Neural progenitor cell (in vitro differentiated cells): ENCODE data around the gene CLDN18. TPM values are rescaled to one million over a fixed set of nuclear protein-coding genes. Genes with fewer than 3 reads are reported as not detected.

ENCODE experiments used
- DNase-seq: peaks from one replicate; pipeline ENCODE4 v3.0.0-alpha.2; 2016; ENCODE audit warnings: low spot score
- H2AFZ ChIP-seq: fragments of 200-600 bp; sonication (generic); replicated peaks from 2 replicates; pipeline ENCODE4 v1.6.1; 2016; ENCODE audit warnings: antibody characterized with exemption
- H3F3A ChIP-seq: fragments of 200-600 bp; sonication (generic); 2 replicates; pipeline ENCODE4 v1.6.1; 2016; ENCODE audit warnings: antibody characterized with exemption, low read depth
- H3K27ac ChIP-seq: fragments of 200-600 bp; sonication (generic); 2 replicates; pipeline ENCODE4 v1.5.1; 2016; ENCODE audit warnings: mild to moderate bottlenecking
- H3K27me3 ChIP-seq: fragments of 200-600 bp; sonication (generic); 2 replicates; pipeline ENCODE4 v1.6.1; 2016; ENCODE audit warnings: mild to moderate bottlenecking, moderate library complexity
- H3K36me3 ChIP-seq: fragments of 200-600 bp; sonication (generic); 2 replicates; pipeline ENCODE4 v1.5.1; 2016
- H3K4me1 ChIP-seq: fragments of 200-600 bp; sonication (generic); 2 replicates; pipeline ENCODE4 v1.6.1; 2016; ENCODE audit warnings: mixed run types
- H3K4me2 ChIP-seq: fragments of 200-600 bp; sonication (generic); 2 replicates; pipeline ENCODE4 v1.6.1; 2016
- H3K4me3 ChIP-seq: fragments of 200-600 bp; sonication (generic); 2 replicates; pipeline ENCODE4 v1.5.1; 2016
- H3K79me2 ChIP-seq: fragments of 200-600 bp; sonication (generic); 2 replicates; pipeline ENCODE4 v1.6.1; 2016; ENCODE audit warnings: low read depth
- H3K9ac ChIP-seq: fragments of 200-600 bp; sonication (generic); 2 replicates; pipeline ENCODE4 v1.6.1; 2016
- H3K9me3 ChIP-seq: fragments of 200-600 bp; sonication (generic); 2 replicates; pipeline ENCODE4 v1.5.1; 2016; ENCODE audit warnings: low read depth
- H4K20me1 ChIP-seq: fragments of 200-600 bp; sonication (generic); 2 replicates; pipeline ENCODE4 v1.6.1; 2016; ENCODE audit warnings: low read depth
- H3K27ac Mint-ChIP-seq: 3 replicates; pipeline ENCODE4 v1.8.0; 2021; ENCODE audit warnings: mixed read lengths
- H3K27me3 Mint-ChIP-seq: 2 replicates; pipeline ENCODE4 v1.8.0; 2022; ENCODE audit warnings: low read depth, mild to moderate bottlenecking, inconsistent platforms, moderate library complexity, mixed read lengths; ENCODE audit not compliant: insufficient read depth
- H3K36me3 Mint-ChIP-seq: 3 replicates; pipeline ENCODE4 v1.8.0; 2021; ENCODE audit warnings: mixed read lengths
- H3K4me1 Mint-ChIP-seq: 3 replicates; pipeline ENCODE4 v1.8.0; 2021; ENCODE audit warnings: mixed read lengths
- H3K4me3 Mint-ChIP-seq: 3 replicates; pipeline ENCODE4 v1.8.0; 2021; ENCODE audit warnings: mild to moderate bottlenecking, moderate library complexity, mixed read lengths
- H3K9me3 Mint-ChIP-seq: 3 replicates; pipeline ENCODE4 v1.8.0; 2020; ENCODE audit warnings: mixed read lengths
- EZH2 ChIP-seq: fragments of 200-600 bp; sonication (generic); IDR thresholded peaks from 2 replicates; pipeline ENCODE4 v1.6.1; 2017; ENCODE audit warnings: antibody characterized with exemption, mild to moderate bottlenecking, moderate library complexity
- EZH2phosphoT487 ChIP-seq: fragments of 200-600 bp; sonication (generic); IDR thresholded peaks from 2 replicates; pipeline ENCODE4 v1.6.1; 2017; ENCODE audit warnings: antibody characterized with exemption
- total RNA-seq: library from RNA; depleted of rRNA; stranded (reverse); fragments of >200 nt; gene quantifications from 2 replicates; pipeline ENCODE4 v1.2.3, GENCODE V29; 2015; ENCODE audit warnings: low replicate concordance
- TF ChIP-seq, protein P1 (sequence below): fragments of 200-600 bp; sonication (generic); IDR thresholded peaks from 2 replicates; pipeline ENCODE4 v1.5.1; 2017; ENCODE audit warnings: antibody characterized with exemption, mild to moderate bottlenecking

CLDN18 gene
- total RNA-seq = not detected in 2 replicates

DNA sequence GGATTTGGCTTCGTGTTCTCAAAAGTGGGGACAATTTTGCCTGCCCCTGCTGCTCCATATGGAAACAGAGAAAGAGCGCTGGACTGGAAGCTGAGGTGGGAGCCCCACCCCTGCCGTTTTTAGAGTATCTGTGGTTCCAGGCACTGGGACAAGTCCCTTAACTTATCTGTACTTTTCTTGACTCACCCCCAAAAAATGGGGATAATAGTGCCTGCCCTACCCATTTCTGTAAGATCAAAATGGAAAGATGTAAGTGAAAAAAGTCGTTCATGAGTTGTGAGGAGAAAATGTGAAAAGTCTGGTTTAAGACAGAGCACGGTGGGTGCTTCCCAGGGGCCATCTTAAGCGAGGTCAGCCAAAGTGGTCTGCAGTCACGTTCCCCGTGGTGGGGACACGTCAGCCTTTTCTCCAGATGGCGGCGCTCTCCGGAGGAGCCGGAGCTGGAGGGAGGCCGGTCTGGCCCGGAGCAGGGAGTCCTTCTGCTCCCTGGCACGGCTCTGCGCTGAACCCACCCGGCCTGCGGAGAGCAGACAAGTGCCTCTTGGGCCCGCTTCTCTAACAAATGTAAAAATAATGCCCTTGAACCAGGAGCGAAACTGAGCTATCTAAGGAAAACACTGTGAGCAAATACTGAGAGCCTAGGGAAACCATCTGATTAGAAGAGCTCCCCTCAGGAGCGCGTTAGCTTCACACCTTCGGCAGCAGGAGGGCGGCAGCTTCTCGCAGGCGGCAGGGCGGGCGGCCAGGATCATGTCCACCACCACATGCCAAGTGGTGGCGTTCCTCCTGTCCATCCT lies at the start of gene CLDN18:
CLDN18 (plus strand) TSS at position 690 of the 797 bp plus-strand sequence; CDS start at position 751, 61 bp downstream.
- no peak for TF ChIP-seq EZH2
- TF ChIP-seq, protein P1, sequence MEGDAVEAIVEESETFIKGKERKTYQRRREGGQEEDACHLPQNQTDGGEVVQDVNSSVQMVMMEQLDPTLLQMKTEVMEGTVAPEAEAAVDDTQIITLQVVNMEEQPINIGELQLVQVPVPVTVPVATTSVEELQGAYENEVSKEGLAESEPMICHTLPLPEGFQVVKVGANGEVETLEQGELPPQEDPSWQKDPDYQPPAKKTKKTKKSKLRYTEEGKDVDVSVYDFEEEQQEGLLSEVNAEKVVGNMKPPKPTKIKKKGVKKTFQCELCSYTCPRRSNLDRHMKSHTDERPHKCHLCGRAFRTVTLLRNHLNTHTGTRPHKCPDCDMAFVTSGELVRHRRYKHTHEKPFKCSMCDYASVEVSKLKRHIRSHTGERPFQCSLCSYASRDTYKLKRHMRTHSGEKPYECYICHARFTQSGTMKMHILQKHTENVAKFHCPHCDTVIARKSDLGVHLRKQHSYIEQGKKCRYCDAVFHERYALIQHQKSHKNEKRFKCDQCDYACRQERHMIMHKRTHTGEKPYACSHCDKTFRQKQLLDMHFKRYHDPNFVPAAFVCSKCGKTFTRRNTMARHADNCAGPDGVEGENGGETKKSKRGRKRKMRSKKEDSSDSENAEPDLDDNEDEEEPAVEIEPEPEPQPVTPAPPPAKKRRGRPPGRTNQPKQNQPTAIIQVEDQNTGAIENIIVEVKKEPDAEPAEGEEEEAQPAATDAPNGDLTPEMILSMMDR = no peak
- TF ChIP-seq EZH2phosphoT487 = no peak
- Histone ChIP-seq H4K20me1 (no peaks in the 10 kb centered on the region), H3K79me2 (no peaks in the 10 kb centered on the region), H3K4me1 (no peaks in the 10 kb centered on the region), H3F3A (no peaks in the 10 kb centered on the region), H3K4me3 (no peak within 1 kb of the TSS), H3K4me2 (no peak within 1 kb of the TSS), H3K27me3 (no peaks in the 10 kb centered on the region), H3K9ac (no peak within 1 kb of the TSS), H3K27ac (no peak within 1 kb of the TSS), H3K9me3 (no peaks in the 10 kb centered on the region), H3K36me3 (no peaks in the 10 kb centered on the region), H2AFZ (no peak within 1 kb of the TSS)
- no peak within 1 kb of the TSS for H3K4me3 Mint-ChIP-seq
- H3K27ac Mint-ChIP-seq = no peak within 1 kb of the TSS
- no peaks in the 10 kb centered on the region for H3K9me3 Mint-ChIP-seq
- peaks cover 3% of the 10 kb centered on the region for H3K27me3 Mint-ChIP-seq
- peaks cover 16% of the 10 kb centered on the region for H3K4me1 Mint-ChIP-seq
- H3K36me3 Mint-ChIP-seq = no peaks in the 10 kb centered on the region
- no peak for DNase-seq

DNA sequence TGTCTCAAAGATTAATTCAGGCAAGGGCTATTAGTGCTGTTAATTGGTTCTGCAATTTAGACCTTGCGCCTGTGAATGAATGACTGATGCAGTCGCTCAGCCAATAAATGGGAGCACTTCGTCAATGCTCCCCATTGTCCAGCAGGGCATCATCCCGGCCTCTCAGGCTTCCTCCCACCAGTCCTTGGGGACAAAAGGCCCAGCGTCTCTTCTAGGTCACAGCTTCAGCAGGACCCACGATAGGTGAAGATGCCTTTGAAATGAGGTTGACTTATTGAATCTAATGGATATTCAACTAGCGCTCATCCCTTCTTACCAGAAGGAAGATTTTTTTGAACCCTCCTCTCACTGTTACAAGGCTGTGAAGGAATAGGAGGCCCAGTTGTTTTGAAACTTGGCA lies 47.7 kb upstream of the CLDN18 start:
- Histone ChIP-seq H3K4me3 (no peak overlapping the region), H2AFZ (no peak overlapping the region), H3K27me3 (no peaks in the 10 kb centered on the region), H3K27ac (no peak overlapping the region), H3K4me2 (no peak overlapping the region), H3K9me3 (no peaks in the 10 kb centered on the region), H3F3A (peaks cover 5% of the 10 kb centered on the region), H3K9ac (no peak overlapping the region), H4K20me1 (no peaks in the 10 kb centered on the region), H3K4me1 (peaks cover 18% of the 10 kb centered on the region), H3K36me3 (peaks cover 3% of the 10 kb centered on the region), H3K79me2 (no peaks in the 10 kb centered on the region)
- no peaks in the 10 kb centered on the region for H3K9me3 Mint-ChIP-seq
- no peak overlapping the region for H3K27ac Mint-ChIP-seq
- H3K27me3 Mint-ChIP-seq = no peaks in the 10 kb centered on the region
- H3K4me1 Mint-ChIP-seq = no peaks in the 10 kb centered on the region
- no peak overlapping the region for H3K4me3 Mint-ChIP-seq
- TF ChIP-seq, protein P1 = no peak
- TF ChIP-seq EZH2phosphoT487 (no peak), EZH2 (no peak)
- no peak for DNase-seq
- no peaks in the 10 kb centered on the region for H3K36me3 Mint-ChIP-seq

- Histone ChIP-seq H3K36me3 (peaks cover 3% of the 10 kb centered on the region), H3F3A (no peaks in the 10 kb centered on the region), H3K79me2 (no peaks in the 10 kb centered on the region), H3K4me2 (no peak overlapping the region), H3K4me3 (no peak overlapping the region), H3K27me3 (no peaks in the 10 kb centered on the region), H3K27ac (no peak overlapping the region), H4K20me1 (no peaks in the 10 kb centered on the region), H2AFZ (no peak overlapping the region), H3K9me3 (no peaks in the 10 kb centered on the region), H3K9ac (no peak overlapping the region), H3K4me1 (peaks cover 5% of the 10 kb centered on the region)
- no peak for DNase-seq
- H3K36me3 Mint-ChIP-seq = no peaks in the 10 kb centered on the region
- H3K4me1 Mint-ChIP-seq = no peaks in the 10 kb centered on the region
- TF ChIP-seq, protein P1 = no peak
- no peak for TF ChIP-seq EZH2
- no peak for TF ChIP-seq EZH2phosphoT487
- no peaks in the 10 kb centered on the region for H3K9me3 Mint-ChIP-seq
- H3K4me3 Mint-ChIP-seq = no peak overlapping the region
- no peak overlapping the region for H3K27ac Mint-ChIP-seq
- H3K27me3 Mint-ChIP-seq = no peaks in the 10 kb centered on the region
Observed at GRCh38 chr3:137963463-137963862, 46.5 kb upstream of the CLDN18 start.
